Ascending aorta (tissue), 2 donors: ENCODE data around the gene CMIP. TPM values are rescaled to one million over a fixed set of nuclear protein-coding genes. Genes with fewer than 3 reads are reported as not detected.

ENCODE experiments used
- DNase-seq, 2 donors: peaks; one replicate each; pipeline ENCODE4 v3.0.0-alpha.2; 2019; ENCODE audit warnings: low spot score in 2 of 2
- H3K27ac ChIP-seq, 2 donors: fragments of 200-600 bp; sonication (generic); one replicate each; pipeline ENCODE4 v1.5.1; 2016 to 2017; ENCODE audit warnings: mild to moderate bottlenecking in 1 of 2
- H3K27me3 ChIP-seq: fragments of 200-600 bp; sonication (generic); one replicate; pipeline ENCODE4 v1.5.1; 2017
- H3K36me3 ChIP-seq, 2 donors: fragments of 200-600 bp; sonication (generic); one replicate each; pipeline ENCODE4 v1.5.1; 2016
- H3K4me1 ChIP-seq, 2 donors: fragments of 200-600 bp; sonication (generic); one replicate each; pipeline ENCODE4 v1.5.1; 2016 to 2017; ENCODE audit warnings: mild to moderate bottlenecking in 1 of 2
- H3K4me3 ChIP-seq, 2 donors: fragments of 200-600 bp; sonication (generic); one replicate each; pipeline ENCODE4 v1.5.1; 2016 to 2017; ENCODE audit warnings: mild to moderate bottlenecking in 1 of 2
- H3K9me3 ChIP-seq, 2 donors: fragments of 200-600 bp; sonication (generic); one replicate each; pipeline ENCODE4 v1.5.1; 2016
- intact Hi-C: fragments of 100-400 bp; cut with DNase I; formaldehyde crosslinking; loops from one replicate; pipeline ENCODE4 v1.15.1; 2023
- total RNA-seq: library from RNA; depleted of rRNA; stranded (reverse); fragments of >200 nt; gene quantifications from one replicate; pipeline ENCODE4 v1.1.0, GENCODE V29; 2016
- TF ChIP-seq, protein P1 (sequence below), 3 experiments: fragments of 200-600 bp in 2 of 3; fragments of 450-650 bp in 1 of 3; sonication (generic) in 2 of 3; IDR thresholded peaks; one replicate each; pipeline ENCODE4 v1.5.1; 2016 to 2019; ENCODE audit warnings: antibody characterized with exemption in 3 of 3, mild to moderate bottlenecking in 1 of 3, moderate library complexity in 1 of 3

Gene CMIP
- total RNA-seq, 1 donor from 2014 or later = 110 TPM

DNA sequence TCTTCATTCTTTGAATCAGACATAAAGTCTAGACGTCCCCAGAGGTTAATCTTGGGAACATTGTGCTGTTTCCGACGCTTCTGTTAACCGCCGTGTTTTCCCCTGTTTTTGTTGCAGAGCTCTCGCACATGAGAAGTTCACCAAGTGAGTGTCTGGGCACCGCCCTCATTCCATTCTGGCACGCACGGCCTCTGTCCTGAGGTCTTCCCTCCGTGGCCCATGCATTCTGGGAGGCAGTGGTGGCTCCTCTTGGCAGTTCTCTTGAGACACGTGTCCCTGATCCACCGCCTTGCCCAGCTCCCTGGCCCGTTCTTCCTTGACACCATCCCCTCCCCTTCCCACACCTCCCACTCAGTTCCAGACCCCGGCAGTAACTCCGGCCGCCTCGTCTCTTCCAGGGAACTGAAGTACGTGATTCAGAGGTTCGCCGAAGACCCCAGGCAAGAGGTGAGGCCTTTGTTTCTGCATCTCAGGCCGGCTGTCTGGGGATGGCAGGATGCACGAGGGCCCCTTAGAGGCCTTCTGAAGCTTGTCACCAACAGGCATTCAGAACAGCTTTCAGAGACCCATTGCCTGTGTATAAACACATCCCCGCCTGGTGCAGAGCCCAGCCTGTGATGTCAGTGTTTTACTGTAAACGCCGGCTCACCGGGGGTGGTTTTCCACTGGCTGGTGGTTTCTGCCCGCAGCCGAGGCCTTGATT, 248.6 kb downstream of the CMIP start:
- Histone ChIP-seq H3K27ac (no peak overlapping the region), H3K9me3 (no peaks in the 10 kb centered on the region), H3K4me1 (no peaks in the 10 kb centered on the region), H3K27me3 (no peaks in the 10 kb centered on the region), H3K4me3 (no peak overlapping the region), H3K36me3 (peaks cover 7 to 19% of the 10 kb centered on the region in 2 donors)
- TF ChIP-seq, protein P1, sequence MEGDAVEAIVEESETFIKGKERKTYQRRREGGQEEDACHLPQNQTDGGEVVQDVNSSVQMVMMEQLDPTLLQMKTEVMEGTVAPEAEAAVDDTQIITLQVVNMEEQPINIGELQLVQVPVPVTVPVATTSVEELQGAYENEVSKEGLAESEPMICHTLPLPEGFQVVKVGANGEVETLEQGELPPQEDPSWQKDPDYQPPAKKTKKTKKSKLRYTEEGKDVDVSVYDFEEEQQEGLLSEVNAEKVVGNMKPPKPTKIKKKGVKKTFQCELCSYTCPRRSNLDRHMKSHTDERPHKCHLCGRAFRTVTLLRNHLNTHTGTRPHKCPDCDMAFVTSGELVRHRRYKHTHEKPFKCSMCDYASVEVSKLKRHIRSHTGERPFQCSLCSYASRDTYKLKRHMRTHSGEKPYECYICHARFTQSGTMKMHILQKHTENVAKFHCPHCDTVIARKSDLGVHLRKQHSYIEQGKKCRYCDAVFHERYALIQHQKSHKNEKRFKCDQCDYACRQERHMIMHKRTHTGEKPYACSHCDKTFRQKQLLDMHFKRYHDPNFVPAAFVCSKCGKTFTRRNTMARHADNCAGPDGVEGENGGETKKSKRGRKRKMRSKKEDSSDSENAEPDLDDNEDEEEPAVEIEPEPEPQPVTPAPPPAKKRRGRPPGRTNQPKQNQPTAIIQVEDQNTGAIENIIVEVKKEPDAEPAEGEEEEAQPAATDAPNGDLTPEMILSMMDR (IDR thresholded peaks at IDR 0.05) = no peak
- DNase-seq = no peak
- intact Hi-C loops = no loop called here

- Histone ChIP-seq H3K36me3 (peaks cover 9 to 19% of the 10 kb centered on the region in 2 donors), H3K4me1 (no peaks in the 10 kb centered on the region)
- intact Hi-C loops = no loop called here
Observed at GRCh38 chr16:81693744-81694303, 249.2 kb downstream of the CMIP start.

DNA sequence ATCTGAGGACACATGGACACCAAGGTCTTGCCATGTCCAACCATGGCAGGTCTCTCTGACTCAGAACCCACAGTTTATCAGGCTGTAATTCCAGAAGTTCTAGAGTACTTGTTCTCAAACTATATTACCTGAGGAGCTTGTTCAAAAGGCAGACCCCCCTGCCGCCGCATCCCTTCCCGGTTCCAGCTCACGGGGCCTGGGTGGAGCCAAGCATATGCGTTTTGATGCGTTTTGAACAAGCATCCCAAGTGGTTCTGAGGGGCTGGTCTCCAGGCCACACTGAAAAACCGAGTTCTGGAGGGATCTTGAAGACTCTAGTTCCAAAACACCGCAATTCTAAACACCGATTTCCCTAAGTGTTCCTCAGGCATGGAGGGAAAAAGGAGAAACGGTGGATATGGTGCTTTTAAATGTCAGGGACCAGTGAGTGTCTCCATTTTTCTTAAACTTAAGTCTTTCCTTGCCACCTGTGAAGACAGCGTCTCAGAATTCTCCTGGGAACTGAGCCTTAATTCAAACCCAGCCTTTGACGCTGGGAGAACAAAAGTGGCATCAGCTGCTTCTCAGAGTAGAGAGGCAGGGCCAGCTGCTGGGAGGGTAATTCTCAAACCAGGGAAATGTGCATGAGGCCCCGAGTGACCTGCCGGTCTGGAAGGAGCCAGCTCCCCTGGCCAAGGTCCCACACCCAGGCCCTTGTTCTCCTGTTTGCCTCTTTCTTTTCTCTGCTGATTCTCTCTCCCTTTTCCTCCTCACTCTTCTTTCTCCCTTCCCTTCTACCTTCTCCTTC, 250.1 kb downstream of the CMIP start:
- TF ChIP-seq, protein P1 (IDR thresholded peaks at IDR 0.05) = no peak
- intact Hi-C loops = no loop called here
- no peak overlapping the region for H3K4me3 ChIP-seq
- no peaks in the 10 kb centered on the region for H3K27me3 ChIP-seq
- peaks cover 9 to 27% of the 10 kb centered on the region in 2 donors for H3K36me3 ChIP-seq
- no peaks in the 10 kb centered on the region for H3K9me3 ChIP-seq
- no peaks in the 10 kb centered on the region for H3K4me1 ChIP-seq
- no peak overlapping the region for H3K27ac ChIP-seq
- DNase-seq = no peak

More at GRCh38 chr16:81693744-81694303, 249.2 kb downstream of the CMIP start:
- DNase-seq = no peak
- TF ChIP-seq, protein P1 (IDR thresholded peaks at IDR 0.05) = no peak
- no peaks in the 10 kb centered on the region for H3K27me3 ChIP-seq
- H3K9me3 ChIP-seq = no peaks in the 10 kb centered on the region
- H3K27ac ChIP-seq = no peak overlapping the region
- no peak overlapping the region for H3K4me3 ChIP-seq

DNA sequence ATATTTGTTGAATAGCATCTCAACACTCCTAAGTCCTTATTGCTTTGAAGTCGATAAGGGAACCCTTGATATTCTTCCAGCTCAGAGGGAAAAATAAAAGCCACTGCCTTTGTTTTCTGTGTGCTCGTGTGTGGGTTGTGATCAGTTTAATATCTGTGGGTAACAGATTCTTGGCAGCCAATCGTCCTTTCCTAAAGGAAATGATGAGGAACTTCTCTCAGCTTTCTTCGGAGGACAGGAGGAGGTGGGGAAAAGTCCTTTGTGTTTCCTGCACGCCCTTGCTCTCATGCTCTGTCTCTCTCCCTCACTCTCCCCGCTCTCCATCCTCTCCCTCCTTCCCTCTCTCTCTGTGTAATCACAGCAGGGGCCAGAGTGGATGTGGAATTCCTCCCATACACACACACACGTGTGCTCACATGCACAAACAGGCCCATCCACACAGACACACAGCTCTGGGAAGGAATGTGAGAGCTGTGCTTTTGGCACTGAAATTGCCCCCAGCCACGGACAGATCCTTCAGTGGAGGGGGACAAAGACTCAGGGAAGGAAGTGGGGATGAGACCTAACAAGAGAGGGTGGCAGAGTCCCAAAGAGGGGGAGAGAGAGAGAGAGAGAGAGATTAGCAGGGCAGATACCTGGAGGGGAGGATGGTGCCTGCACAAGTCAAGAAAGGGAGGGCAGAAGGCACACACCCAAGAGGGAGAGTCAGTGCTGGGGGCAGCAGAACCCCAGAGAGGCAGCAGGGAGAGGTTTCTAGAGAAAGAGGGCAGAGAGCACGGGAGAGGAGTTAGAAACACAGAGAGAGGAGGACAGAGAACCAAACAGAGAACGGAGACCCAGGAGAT, 250.9 kb downstream of the CMIP start:
- TF ChIP-seq, protein P1 (IDR thresholded peaks at IDR 0.05) = no peak
- no peaks in the 10 kb centered on the region for H3K9me3 ChIP-seq
- no peak overlapping the region for H3K27ac ChIP-seq
- H3K36me3 ChIP-seq = peaks cover 9 to 32% of the 10 kb centered on the region in 2 donors
- no peak overlapping the region for H3K4me3 ChIP-seq
- DNase-seq = no peak
- H3K4me1 ChIP-seq = no peaks in the 10 kb centered on the region
- intact Hi-C loops = no loop called here
- H3K27me3 ChIP-seq = no peaks in the 10 kb centered on the region
